Measurements from ENCODE around the gene GGA3.

The GGA3 gene

GRCh38 chr17:75289115-75289831, 27.9 kb upstream of the GGA3 start, which contains the start of gene SLC25A19:
TSS of gene SLC25A19 (minus strand) at chr17:75289433. CDS start at chr17:75286764, 2,669 bp downstream.
- Histone ChIP-seq H3K4me2 (ENCODE audit: low read length) (peak within 1 kb of the TSS; percentile 63), H3K27ac (ENCODE audit: low read depth, low read length, poor library complexity, severe bottlenecking) (peak within 1 kb of the TSS; percentile 83), H2AFZ (ENCODE audit: low read length) (no peak within 1 kb of the TSS), H3K27me3 (ENCODE audit: insufficient read depth, low read length) (no peaks in the 10 kb centered on the region), H3K4me3 (ENCODE audit: low read depth, low read length, poor library complexity, severe bottlenecking) (peak within 1 kb of the TSS; percentile 71), H3K79me2 (ENCODE audit: insufficient read depth, low read length) (peaks cover 9% of the 10 kb centered on the region), H3F3A (ENCODE audit: insufficient read depth, low read length) (peaks cover 4% of the 10 kb centered on the region; the same call in 1 of the 2 replicates), H3K4me1 (ENCODE audit: insufficient read depth, low read length, severe bottlenecking) (peaks cover 26% of the 10 kb centered on the region), H3K9me3 (ENCODE audit: low read length) (no peaks in the 10 kb centered on the region), H3K36me3 (ENCODE audit: insufficient read depth, low read length) (peaks cover 31% of the 10 kb centered on the region), H3K9me2 (ENCODE audit: low read depth, low read length) (no peaks in the 10 kb centered on the region), H4K20me1 (ENCODE audit: insufficient read depth, low read length) (no peaks in the 10 kb centered on the region), H3K9ac (ENCODE audit: low read length) (peak within 1 kb of the TSS; percentile 69)
- TF ChIP-seq EZH2 (IDR thresholded peaks at IDR 0.05; ENCODE audit: borderline replicate concordance, low read length) (no peak), CTCF (IDR thresholded peaks at IDR 0.05; ENCODE audit: low read length) (peak; percentile 29)

GRCh38 chr17:75288770-75289114, 27.3 kb upstream of the GGA3 start:
- Histone ChIP-seq H3K27me3 (ENCODE audit: insufficient read depth, low read length) (no peaks in the 10 kb centered on the region), H3K36me3 (ENCODE audit: insufficient read depth, low read length) (peaks cover 35% of the 10 kb centered on the region), H3K79me2 (ENCODE audit: insufficient read depth, low read length) (peaks cover 9% of the 10 kb centered on the region), H3K9me3 (ENCODE audit: low read length) (no peaks in the 10 kb centered on the region), H2AFZ (ENCODE audit: low read length) (no peak overlapping the region), H3K9me2 (ENCODE audit: low read depth, low read length) (no peaks in the 10 kb centered on the region), H3K4me1 (ENCODE audit: insufficient read depth, low read length, severe bottlenecking) (peaks cover 26% of the 10 kb centered on the region), H3K4me2 (ENCODE audit: low read length) (peak overlapping the region; percentile 63), H4K20me1 (ENCODE audit: insufficient read depth, low read length) (no peaks in the 10 kb centered on the region), H3K9ac (ENCODE audit: low read length) (peak overlapping the region; percentile 69), H3K4me3 (ENCODE audit: low read depth, low read length, poor library complexity, severe bottlenecking) (peak overlapping the region; percentile 71), H3K27ac (ENCODE audit: low read depth, low read length, poor library complexity, severe bottlenecking) (peak overlapping the region; percentile 73), H3F3A (ENCODE audit: insufficient read depth, low read length) (no peaks in the 10 kb centered on the region)
- TF ChIP-seq EZH2 (IDR thresholded peaks at IDR 0.05; ENCODE audit: borderline replicate concordance, low read length) (no peak), CTCF (IDR thresholded peaks at IDR 0.05; ENCODE audit: low read length) (no peak)

DNA sequence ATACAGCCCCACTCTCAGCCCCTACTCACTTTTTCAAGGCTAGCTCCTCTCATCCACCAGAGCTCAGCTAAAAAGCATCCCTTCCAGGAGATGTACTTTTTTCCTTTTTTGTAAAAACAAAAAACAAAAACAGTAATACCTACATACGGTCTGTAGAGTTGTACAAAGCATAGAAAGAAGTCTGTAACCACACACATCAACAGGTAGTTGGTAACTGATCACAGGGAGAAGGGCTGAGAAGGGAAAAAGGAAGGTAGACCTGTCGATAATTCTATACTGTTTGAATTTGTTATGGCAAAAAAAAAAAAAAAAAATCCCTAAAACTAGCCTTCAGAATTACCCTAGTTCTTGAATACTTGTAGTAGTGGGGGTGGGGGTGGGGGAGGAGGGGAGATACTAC, 27.0 kb upstream of the GGA3 start:
- H2AFZ ChIP-seq (ENCODE audit: low read length) = no peak overlapping the region
- peaks cover 9% of the 10 kb centered on the region for H3K79me2 ChIP-seq (ENCODE audit: insufficient read depth, low read length)
- H3K9me2 ChIP-seq (ENCODE audit: low read depth, low read length) = no peaks in the 10 kb centered on the region
- TF ChIP-seq CTCF (IDR thresholded peaks at IDR 0.05; ENCODE audit: low read length) (no peak), EZH2 (IDR thresholded peaks at IDR 0.05; ENCODE audit: borderline replicate concordance, low read length) (no peak)
- H3F3A ChIP-seq (ENCODE audit: insufficient read depth, low read length) = no peaks in the 10 kb centered on the region
- no peaks in the 10 kb centered on the region for H4K20me1 ChIP-seq (ENCODE audit: insufficient read depth, low read length)
- no peaks in the 10 kb centered on the region for H3K27me3 ChIP-seq (ENCODE audit: insufficient read depth, low read length)
- peak overlapping the region; percentile 69 for H3K9ac ChIP-seq (ENCODE audit: low read length)
- H3K27ac ChIP-seq (ENCODE audit: low read depth, low read length, poor library complexity, severe bottlenecking) = peak overlapping the region; percentile 73
- peak overlapping the region; percentile 63 for H3K4me2 ChIP-seq (ENCODE audit: low read length)
- no peaks in the 10 kb centered on the region for H3K9me3 ChIP-seq (ENCODE audit: low read length)
- peaks cover 26% of the 10 kb centered on the region for H3K4me1 ChIP-seq (ENCODE audit: insufficient read depth, low read length, severe bottlenecking)
- peaks cover 39% of the 10 kb centered on the region for H3K36me3 ChIP-seq (ENCODE audit: insufficient read depth, low read length)
- peak overlapping the region; percentile 71 for H3K4me3 ChIP-seq (ENCODE audit: low read depth, low read length, poor library complexity, severe bottlenecking)

Measured in OCI-LY1 (cell line).